ENCODE results near the gene DLGAP1.

GRCh38 chr18:4119813-4120212 lies 335.3 kb downstream of the DLGAP1 start:
- TF ChIP-seq CTCF (IDR thresholded peaks at IDR 0.05), result no peak
- TF ChIP-seq POLR2AphosphoS5 (IDR thresholded peaks at IDR 0.05), result no peak

Data from breast epithelium (tissue), 3 donors.